Esophagus squamous epithelium (tissue), 4 donors: ENCODE data around the gene AFAP1L1.

ENCODE experiments used
- POLR2A ChIP-seq, 4 donors: fragments of 450-650 bp; IDR thresholded peaks; one replicate each; pipeline ENCODE4 v1.6.1; 2017; ENCODE audit warnings: antibody characterized with exemption in 4 of 4, mild to moderate bottlenecking in 4 of 4, moderate library complexity in 3 of 4
- TF ChIP-seq, protein P1 (sequence below), 6 experiments: fragments of 450-650 bp in 4 of 6; fragments of 200-600 bp in 2 of 6; sonication (generic) in 2 of 6; IDR thresholded peaks; one replicate each; pipeline ENCODE4 v1.5.1; 2016 to 2019; ENCODE audit warnings: antibody characterized with exemption in 6 of 6, mild to moderate bottlenecking in 4 of 6, moderate library complexity in 4 of 6

DNA sequence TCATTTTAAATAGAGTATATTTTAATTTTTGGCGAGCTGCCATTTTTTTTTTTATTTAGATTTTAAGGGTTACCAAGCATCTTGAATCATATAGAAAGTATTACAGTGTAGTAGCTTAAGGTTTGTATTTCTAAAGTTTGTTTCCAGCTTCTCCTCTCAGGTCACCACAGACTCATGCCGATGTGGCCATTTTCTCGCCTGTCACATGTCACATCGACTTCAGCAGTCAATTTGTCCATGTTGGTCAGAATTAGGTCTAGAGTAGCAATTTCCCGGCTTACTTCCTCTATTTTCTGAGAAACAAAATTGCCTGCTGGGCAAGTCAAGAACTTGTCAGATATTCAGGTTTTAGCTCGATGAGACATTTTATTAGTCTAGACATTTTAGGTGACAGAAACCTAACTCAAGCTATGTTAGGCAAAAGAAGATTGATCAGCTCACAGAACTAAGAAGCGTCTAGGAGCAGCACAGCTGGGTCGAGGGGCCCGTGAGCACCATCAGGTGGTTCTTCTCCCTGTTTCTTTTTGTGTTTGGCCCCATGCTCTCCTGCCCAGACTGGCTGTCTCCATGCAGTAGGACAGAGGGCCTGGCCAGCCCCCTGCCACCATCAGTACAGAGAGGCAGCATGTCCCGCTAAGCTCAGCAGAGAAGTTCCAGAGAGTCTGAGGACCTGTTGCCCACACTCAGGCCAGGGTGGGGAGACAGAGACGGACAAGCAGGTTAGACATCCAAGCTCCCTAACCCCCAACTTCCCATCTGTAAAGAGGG is 48.4 kb upstream of the AFAP1L1 start:
- TF ChIP-seq, protein P1, sequence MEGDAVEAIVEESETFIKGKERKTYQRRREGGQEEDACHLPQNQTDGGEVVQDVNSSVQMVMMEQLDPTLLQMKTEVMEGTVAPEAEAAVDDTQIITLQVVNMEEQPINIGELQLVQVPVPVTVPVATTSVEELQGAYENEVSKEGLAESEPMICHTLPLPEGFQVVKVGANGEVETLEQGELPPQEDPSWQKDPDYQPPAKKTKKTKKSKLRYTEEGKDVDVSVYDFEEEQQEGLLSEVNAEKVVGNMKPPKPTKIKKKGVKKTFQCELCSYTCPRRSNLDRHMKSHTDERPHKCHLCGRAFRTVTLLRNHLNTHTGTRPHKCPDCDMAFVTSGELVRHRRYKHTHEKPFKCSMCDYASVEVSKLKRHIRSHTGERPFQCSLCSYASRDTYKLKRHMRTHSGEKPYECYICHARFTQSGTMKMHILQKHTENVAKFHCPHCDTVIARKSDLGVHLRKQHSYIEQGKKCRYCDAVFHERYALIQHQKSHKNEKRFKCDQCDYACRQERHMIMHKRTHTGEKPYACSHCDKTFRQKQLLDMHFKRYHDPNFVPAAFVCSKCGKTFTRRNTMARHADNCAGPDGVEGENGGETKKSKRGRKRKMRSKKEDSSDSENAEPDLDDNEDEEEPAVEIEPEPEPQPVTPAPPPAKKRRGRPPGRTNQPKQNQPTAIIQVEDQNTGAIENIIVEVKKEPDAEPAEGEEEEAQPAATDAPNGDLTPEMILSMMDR (IDR thresholded peaks at IDR 0.05): no peak
- no peak for TF ChIP-seq POLR2A (IDR thresholded peaks at IDR 0.05)
